Brain microvascular endothelial cell (primary cell): ENCODE results near the gene PRKAR1B.

ENCODE experiments used
- DNase-seq: peaks from one replicate; pipeline ENCODE4 v3.0.0-alpha.2; 2020
- H3K27ac ChIP-seq: fragments of 250-450 bp; sonication (Bioruptor Pico); 2 replicates; pipeline ENCODE4 v1.5.1; 2020; ENCODE audit warnings: mild to moderate bottlenecking, moderate library complexity
- H3K27me3 ChIP-seq: fragments of 250-450 bp; sonication (Bioruptor Pico); replicated peaks from 2 replicates; pipeline ENCODE4 v1.5.1; 2020; ENCODE audit warnings: mild to moderate bottlenecking
- H3K36me3 ChIP-seq: fragments of 250-450 bp; sonication (Bioruptor Pico); replicated peaks from 2 replicates; pipeline ENCODE4 v1.5.1; 2020; ENCODE audit warnings: mild to moderate bottlenecking
- H3K4me3 ChIP-seq: 2 replicates; pipeline ENCODE4 v1.5.1; 2011; ENCODE audit warnings: low read depth, mild to moderate bottlenecking, control low read depth, low read length, moderate library complexity
- in situ Hi-C: cut with HindIII; loops from 2 replicates; pipeline ENCODE4 v1.10.0; 2017; ENCODE audit warnings: low sequenced_read_pairs, low pct_ligation_motif_present
- TF ChIP-seq, protein P1 (sequence below): IDR thresholded peaks from 2 replicates; pipeline ENCODE4 v1.5.1; 2011; ENCODE audit warnings: low read depth, mild to moderate bottlenecking, moderate library complexity, low read length, control low read depth, inconsistent platforms; ENCODE audit errors: missing control alignments

The PRKAR1B gene

DNA sequence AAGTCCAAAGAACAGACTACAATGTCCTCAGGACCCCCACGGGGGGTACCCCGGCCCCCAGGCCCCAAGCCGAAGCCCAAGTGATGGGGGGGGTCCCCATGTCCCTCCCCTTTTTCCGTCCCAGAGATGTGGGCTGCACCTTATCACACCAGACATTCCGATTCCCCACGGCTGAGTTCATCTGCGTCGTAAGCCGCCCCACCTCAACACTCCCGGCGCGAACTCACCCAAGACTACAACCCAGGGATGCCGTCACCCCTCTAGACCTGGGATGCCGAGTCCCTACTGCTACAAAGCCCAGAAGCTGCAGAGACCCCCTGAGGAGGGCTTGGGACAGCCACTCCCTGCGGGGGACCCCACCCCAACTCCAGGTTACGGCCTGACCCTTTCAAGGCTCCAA is 221.9 kb downstream of the PRKAR1B start:
- no peak for DNase-seq
- Histone ChIP-seq H3K36me3 (peaks cover 47% of the 10 kb centered on the region), H3K4me3 (no peak overlapping the region), H3K27ac (no peak overlapping the region), H3K27me3 (no peaks in the 10 kb centered on the region)
- TF ChIP-seq, protein P1, sequence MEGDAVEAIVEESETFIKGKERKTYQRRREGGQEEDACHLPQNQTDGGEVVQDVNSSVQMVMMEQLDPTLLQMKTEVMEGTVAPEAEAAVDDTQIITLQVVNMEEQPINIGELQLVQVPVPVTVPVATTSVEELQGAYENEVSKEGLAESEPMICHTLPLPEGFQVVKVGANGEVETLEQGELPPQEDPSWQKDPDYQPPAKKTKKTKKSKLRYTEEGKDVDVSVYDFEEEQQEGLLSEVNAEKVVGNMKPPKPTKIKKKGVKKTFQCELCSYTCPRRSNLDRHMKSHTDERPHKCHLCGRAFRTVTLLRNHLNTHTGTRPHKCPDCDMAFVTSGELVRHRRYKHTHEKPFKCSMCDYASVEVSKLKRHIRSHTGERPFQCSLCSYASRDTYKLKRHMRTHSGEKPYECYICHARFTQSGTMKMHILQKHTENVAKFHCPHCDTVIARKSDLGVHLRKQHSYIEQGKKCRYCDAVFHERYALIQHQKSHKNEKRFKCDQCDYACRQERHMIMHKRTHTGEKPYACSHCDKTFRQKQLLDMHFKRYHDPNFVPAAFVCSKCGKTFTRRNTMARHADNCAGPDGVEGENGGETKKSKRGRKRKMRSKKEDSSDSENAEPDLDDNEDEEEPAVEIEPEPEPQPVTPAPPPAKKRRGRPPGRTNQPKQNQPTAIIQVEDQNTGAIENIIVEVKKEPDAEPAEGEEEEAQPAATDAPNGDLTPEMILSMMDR: no peak
- in situ Hi-C loops: no loop called here

DNA sequence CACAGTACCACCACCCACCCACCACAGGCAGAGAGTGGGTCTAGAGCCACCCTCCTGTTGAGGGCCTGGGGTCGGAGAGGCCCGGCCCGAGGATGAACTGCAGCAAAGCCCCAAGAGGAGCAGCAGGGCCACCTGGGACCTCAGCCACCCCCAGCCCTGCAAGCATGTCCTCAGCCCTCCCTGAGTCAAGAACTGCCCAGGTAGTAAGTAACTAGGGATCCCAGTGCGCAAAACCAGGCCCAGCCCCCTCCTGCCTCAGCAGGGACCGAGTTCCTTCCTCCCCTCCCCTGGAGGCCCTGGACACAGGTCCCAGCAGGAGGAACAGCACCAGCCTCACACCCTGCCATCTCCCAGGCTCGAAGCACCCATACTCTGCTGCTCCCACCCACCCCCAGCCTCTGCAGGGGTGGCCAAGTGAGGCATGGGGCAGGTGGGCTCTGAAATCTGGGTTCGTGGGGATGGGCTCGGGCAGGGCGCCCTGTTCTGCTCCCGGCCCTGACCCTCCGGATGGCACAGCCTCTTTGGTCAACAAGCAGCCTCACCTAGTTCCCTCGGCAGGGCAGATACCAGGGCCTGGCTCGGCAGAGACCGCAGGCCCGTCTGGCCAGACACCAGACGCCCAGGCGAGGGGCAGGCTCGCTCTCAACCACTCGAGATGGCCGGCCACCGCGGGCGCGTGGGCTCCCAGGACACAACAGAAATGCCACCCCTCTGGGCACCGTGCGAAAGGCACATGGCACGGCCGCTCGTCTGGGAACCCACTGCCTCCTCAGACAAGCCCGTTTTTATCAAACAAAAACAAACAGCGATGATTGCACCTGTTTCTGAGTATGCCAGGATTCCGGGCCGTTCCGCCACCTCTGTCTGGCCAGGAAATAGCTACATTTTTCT is 222.6 kb downstream of the PRKAR1B start:
- H3K27me3 ChIP-seq: no peaks in the 10 kb centered on the region

DNA sequence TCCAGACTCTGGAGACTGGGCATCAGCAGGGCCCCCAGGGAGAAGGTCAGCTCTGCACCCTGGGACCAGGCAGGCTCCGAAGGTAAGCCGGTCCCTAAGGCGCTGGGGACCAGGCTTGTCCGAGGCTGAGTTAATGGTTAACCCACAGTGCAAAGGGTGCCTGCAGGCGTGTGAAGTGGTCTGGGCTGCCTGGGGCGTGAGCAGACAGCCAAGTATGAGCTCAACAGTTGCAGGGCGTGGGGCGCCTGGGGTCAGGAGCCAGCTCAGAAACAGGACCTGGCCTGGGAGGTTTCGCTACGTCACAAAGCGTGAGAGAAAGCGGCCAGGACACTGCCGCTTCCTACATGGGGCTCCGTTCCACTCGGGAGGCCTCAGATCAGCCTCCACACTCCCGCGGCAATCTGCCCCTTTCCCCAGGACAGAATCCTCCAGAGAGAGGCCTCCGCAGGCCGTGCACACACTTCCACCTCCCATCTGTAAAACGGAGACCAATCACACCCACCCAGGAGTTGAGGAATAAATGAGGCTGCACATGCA is 223.4 kb downstream of the PRKAR1B start:
- TF ChIP-seq, protein P1: no peak
- in situ Hi-C loops: no loop called here
- Histone ChIP-seq H3K36me3 (peaks cover 47% of the 10 kb centered on the region), H3K4me3 (no peak overlapping the region), H3K27me3 (no peaks in the 10 kb centered on the region), H3K27ac (no peak overlapping the region)
- no peak for DNase-seq

More for the DNA sequence above, 222.6 kb downstream of the PRKAR1B start:
- Histone ChIP-seq H3K36me3 (peaks cover 47% of the 10 kb centered on the region), H3K27ac (no peak overlapping the region), H3K4me3 (no peak overlapping the region)
- in situ Hi-C loops: no loop called here
- no peak for DNase-seq
- TF ChIP-seq, protein P1: no peak

DNA sequence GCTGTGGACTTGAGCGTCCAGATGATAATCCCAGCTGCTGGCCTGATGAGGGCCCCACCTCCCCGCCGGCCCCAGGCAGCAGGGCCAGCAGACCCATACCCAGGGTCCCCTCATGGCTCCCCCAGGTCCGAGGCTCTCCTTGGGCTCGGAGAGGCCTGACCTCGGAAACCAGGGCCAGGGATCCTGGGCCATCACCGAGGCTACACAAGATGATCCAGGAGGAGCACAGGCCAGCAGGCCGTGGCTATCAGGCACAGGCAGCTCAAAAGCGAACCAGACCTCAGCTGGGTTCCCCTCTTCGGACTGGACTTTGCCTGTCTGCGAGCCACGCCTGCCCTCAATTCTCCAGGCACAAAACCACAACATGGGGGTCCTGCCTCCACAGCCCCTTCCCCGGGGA is 224.8 kb downstream of the PRKAR1B start:
- H3K27ac ChIP-seq: no peak overlapping the region
- DNase-seq: no peak
- TF ChIP-seq, protein P1: no peak
- H3K4me3 ChIP-seq: no peak overlapping the region
- in situ Hi-C loops: no loop called here
- H3K36me3 ChIP-seq: peaks cover 49% of the 10 kb centered on the region
- no peaks in the 10 kb centered on the region for H3K27me3 ChIP-seq

DNA sequence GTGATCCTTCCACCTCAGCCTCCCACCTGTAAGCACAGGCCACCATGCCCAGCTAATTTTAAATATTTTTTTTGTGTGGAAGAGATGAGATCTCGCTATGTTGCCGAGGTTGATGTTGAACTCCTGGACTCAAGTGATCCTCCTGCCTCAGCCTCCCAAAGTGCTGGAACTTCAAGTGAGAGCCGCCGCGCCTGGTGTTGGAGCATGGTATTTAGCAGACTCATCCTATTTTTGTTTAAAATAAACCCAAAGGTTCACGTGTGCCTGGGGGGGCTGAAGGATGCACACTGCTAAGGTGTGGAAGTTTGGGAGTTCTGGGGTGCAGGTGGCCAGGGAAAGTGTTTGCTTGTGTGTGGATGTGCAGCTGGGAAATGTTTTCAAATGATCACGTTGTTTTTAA is 225.6 kb downstream of the PRKAR1B start:
- no peaks in the 10 kb centered on the region for H3K27me3 ChIP-seq
- TF ChIP-seq, protein P1: no peak
- H3K27ac ChIP-seq: no peak overlapping the region
- no peak for DNase-seq
- in situ Hi-C loops: no loop called here
- no peak overlapping the region for H3K4me3 ChIP-seq
- peaks cover 51% of the 10 kb centered on the region for H3K36me3 ChIP-seq
